Endodermal cell (in vitro differentiated cells): ENCODE measurements around the gene TUBG1. TPM values are rescaled to one million over a fixed set of nuclear protein-coding genes. Genes with fewer than 3 reads are reported as not detected.

Experiments
- DNase-seq: peaks from one replicate; pipeline ENCODE4 v3.0.0-alpha.2; 2017
- H3K27ac ChIP-seq: 2 replicates; pipeline ENCODE4 v1.5.1; 2013; ENCODE audit warnings: mild to moderate bottlenecking, low read depth, low read length, moderate library complexity
- H3K27me3 ChIP-seq: 2 replicates; pipeline ENCODE4 v1.6.1; 2013; ENCODE audit warnings: mild to moderate bottlenecking, low read length, moderate library complexity; ENCODE audit not compliant: insufficient read depth, control insufficient read depth, poor library complexity, severe bottlenecking
- H3K36me3 ChIP-seq: 2 replicates; pipeline ENCODE4 v1.7.0; 2013; ENCODE audit warnings: mild to moderate bottlenecking, low read length, moderate library complexity; ENCODE audit not compliant: control insufficient read depth, insufficient read depth
- H3K4me1 ChIP-seq: one replicate; pipeline ENCODE4 v1.7.0; 2013; ENCODE audit warnings: low read length; ENCODE audit not compliant: control insufficient read depth, insufficient read depth
- H3K4me3 ChIP-seq: 2 replicates; pipeline ENCODE4 v1.5.1; 2013; ENCODE audit warnings: mild to moderate bottlenecking, low read length, moderate library complexity
- H3K9ac ChIP-seq: 2 replicates; pipeline ENCODE4 v1.6.1; 2013; ENCODE audit warnings: mild to moderate bottlenecking, low read length, moderate library complexity; ENCODE audit not compliant: poor library complexity, severe bottlenecking; ENCODE audit errors: extremely low read depth
- H3K9me3 ChIP-seq: 2 replicates; pipeline ENCODE4 v1.6.1; 2013; ENCODE audit warnings: mild to moderate bottlenecking, low read length, moderate library complexity; ENCODE audit not compliant: control insufficient read depth
- H3K27ac Mint-ChIP-seq: 2 replicates; pipeline ENCODE4 v1.8.0; 2020; ENCODE audit warnings: mixed read lengths
- H3K27me3 Mint-ChIP-seq: 2 replicates; pipeline ENCODE4 v1.8.0; 2021; ENCODE audit warnings: mild to moderate bottlenecking, mixed read lengths; ENCODE audit not compliant: insufficient read depth
- H3K36me3 Mint-ChIP-seq: 2 replicates; pipeline ENCODE4 v1.8.0; 2020; ENCODE audit warnings: low read depth, mixed read lengths
- H3K4me1 Mint-ChIP-seq: 2 replicates; pipeline ENCODE4 v1.8.0; 2020; ENCODE audit warnings: mixed read lengths
- H3K4me3 Mint-ChIP-seq: 2 replicates; pipeline ENCODE4 v1.8.0; 2020; ENCODE audit warnings: mild to moderate bottlenecking, moderate library complexity, mixed read lengths
- H3K9me3 Mint-ChIP-seq: 2 replicates; pipeline ENCODE4 v1.8.0; 2020; ENCODE audit warnings: mild to moderate bottlenecking, mixed read lengths
- CTCF ChIP-seq: fragments of 200-600 bp; sonication (generic); conservative IDR thresholded peaks from 2 replicates; pipeline ENCODE4 v1.5.0; 2021; ENCODE audit warnings: antibody characterized with exemption, mild to moderate bottlenecking
- WGBS, 2 experiments: methylation state at CpG; one replicate each; pipeline versions ENCODE4 v1.1.5 to v1.1.7; 2013; ENCODE audit warnings: missing lambda C conversion rate in 2 of 2, mixed read lengths in 1 of 2; ENCODE audit not compliant: insufficient coverage in 1 of 2, insufficient read length in 1 of 2; 5-methylcytosine and 5-hydroxymethylcytosine counted together
- total RNA-seq, 2 donors: library from RNA; stranded (reverse); fragmentation: NEBNext Ultra II Directional in 1 of 2; extraction: Animal tissue kit (Norgen Biotek cat#: 25700) in 1 of 2; gene quantifications; 2 replicates in 1 of 2; 3 replicates in 1 of 2; pipeline ENCODE4 v1.2.1, GENCODE V29; 2021

Gene TUBG1
- total RNA-seq, 2 donors from 2014 or later: 94.2 to 124 TPM

GRCh38 chr17:42653179-42654124 is 44.0 kb downstream of the TUBG1 start:
- WGBS, 2 experiments: 39 to 55% methylated on average over 30 to 41 of the region's 42 CpGs
- Mint-ChIP-seq H3K36me3 (no peaks in the 10 kb centered on the region), H3K4me1 (peaks cover 14% of the 10 kb centered on the region), H3K9me3 (peaks cover 4% of the 10 kb centered on the region), H3K27ac (peak overlapping the region; percentile 48), H3K27me3 (peaks cover 3% of the 10 kb centered on the region), H3K4me3 (peak overlapping the region; percentile 56)
- H3K9ac ChIP-seq: peak overlapping the region; percentile 4
- peaks cover 2% of the 10 kb centered on the region for H3K4me1 ChIP-seq
- no peak for TF ChIP-seq CTCF
- no peaks in the 10 kb centered on the region for H3K27me3 ChIP-seq
- H3K4me3 ChIP-seq: peak overlapping the region; percentile 65
- H3K27ac ChIP-seq: no peak overlapping the region
- no peaks in the 10 kb centered on the region for H3K9me3 ChIP-seq
- H3K36me3 ChIP-seq: no peaks in the 10 kb centered on the region
- DNase-seq: peak; percentile 90

- Histone ChIP-seq H3K4me1 (peaks cover 6% of the 10 kb centered on the region), H3K4me3 (no peak overlapping the region), H3K27me3 (no peaks in the 10 kb centered on the region), H3K9me3 (no peaks in the 10 kb centered on the region), H3K27ac (no peak overlapping the region), H3K36me3 (no peaks in the 10 kb centered on the region), H3K9ac (no peak overlapping the region)
- Mint-ChIP-seq H3K4me3 (no peak overlapping the region), H3K36me3 (no peaks in the 10 kb centered on the region), H3K27me3 (peaks cover 3% of the 10 kb centered on the region), H3K4me1 (peaks cover 14% of the 10 kb centered on the region), H3K27ac (no peak overlapping the region), H3K9me3 (peaks cover 4% of the 10 kb centered on the region)
- no peak for DNase-seq
- 72 to 83% methylated on average over 2 of the region's 2 CpGs for WGBS, 2 experiments
- TF ChIP-seq CTCF: no peak
Observed at GRCh38 chr17:42655528-42655927, 46.0 kb downstream of the TUBG1 start.

GRCh38 chr17:42657824-42658588 is 48.5 kb downstream of the TUBG1 start:
- Mint-ChIP-seq H3K36me3 (peaks cover 6% of the 10 kb centered on the region), H3K9me3 (peaks cover 4% of the 10 kb centered on the region), H3K4me3 (peak overlapping the region; percentile 84), H3K27ac (no peak overlapping the region), H3K27me3 (peaks cover 3% of the 10 kb centered on the region), H3K4me1 (peaks cover 14% of the 10 kb centered on the region)
- Histone ChIP-seq H3K9ac (no peak overlapping the region), H3K4me3 (no peak overlapping the region), H3K27ac (no peak overlapping the region), H3K4me1 (peaks cover 6% of the 10 kb centered on the region), H3K27me3 (no peaks in the 10 kb centered on the region), H3K9me3 (no peaks in the 10 kb centered on the region), H3K36me3 (peaks cover 9% of the 10 kb centered on the region)
- TF ChIP-seq CTCF: no peak
- WGBS, 2 experiments: 94 to 100% methylated on average over 4 to 8 of the region's 9 CpGs
- no peak for DNase-seq
